RPMI7951 (cell line): ENCODE measurements around the gene DLX1. TPM values are rescaled to one million over a fixed set of nuclear protein-coding genes. Genes with fewer than 3 reads are reported as not detected.
A peak's percentile ranks its signal among the peaks of the same experiment; 100 is the strongest.
"Not testable (repeated sequence)": the region's sequence is repeated elsewhere in the genome, so short reads cannot be mapped to it uniquely, and the experiment has no call there.

Source experiments
- DNase-seq: peaks from one replicate; pipeline ENCODE4 v3.0.0-alpha.2; 2012; ENCODE audit warnings: low read depth
- total RNA-seq: library from RNA; depleted of rRNA; stranded (reverse); fragments of >200 nt; shearing (Covaris generic); gene quantifications from 2 replicates; pipeline ENCODE4 v1.2.3, GENCODE V29; 2014

The DLX1 gene
- total RNA-seq, 1 experiment from 2014 or later, result 8.8 TPM

DNA sequence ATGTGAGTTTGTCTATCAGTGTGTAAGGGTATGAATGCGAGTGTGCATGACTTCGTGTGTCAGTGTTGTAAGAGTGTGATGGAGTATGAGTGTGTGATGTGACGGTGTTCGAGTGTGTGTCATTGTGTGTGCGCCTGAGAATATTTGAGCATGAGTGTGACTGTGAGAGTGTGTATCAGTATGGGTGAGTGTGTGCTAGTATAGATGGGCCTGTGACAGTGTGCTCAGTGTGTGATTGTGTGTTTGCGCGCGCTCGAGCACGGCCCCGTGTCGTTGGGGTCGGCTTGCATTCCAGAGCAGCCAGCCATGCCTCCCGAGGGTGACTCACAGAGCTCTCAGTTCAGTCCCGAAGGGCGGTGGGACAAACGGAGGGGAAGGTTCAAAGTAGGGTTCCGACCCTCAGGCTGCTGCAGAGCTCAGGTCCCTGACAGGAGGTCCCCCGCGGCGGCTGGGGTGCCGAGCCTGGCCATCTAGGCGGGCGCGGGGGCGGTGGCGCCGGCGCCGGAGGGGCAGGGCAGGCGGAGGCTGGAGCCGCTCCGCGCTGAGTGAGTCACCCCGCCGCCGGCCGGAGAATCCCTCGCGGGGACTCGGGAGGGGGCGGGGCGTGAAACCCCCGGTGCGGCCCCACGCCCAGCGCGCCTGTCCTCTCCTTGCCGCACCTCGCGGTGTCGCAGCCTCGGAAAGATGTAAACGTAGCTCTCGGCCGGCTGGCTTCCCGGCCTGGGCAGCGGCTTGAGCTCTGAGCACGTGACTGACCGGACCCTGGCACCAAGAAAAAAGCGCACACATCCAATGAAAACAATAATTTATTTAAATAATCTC is 13.6 kb downstream of the DLX1 start:
- peak; percentile 93 for DNase-seq

GRCh38 chr2:172099472-172100079 is 14.3 kb downstream of the DLX1 start:
- DNase-seq, result no peak

DNA sequence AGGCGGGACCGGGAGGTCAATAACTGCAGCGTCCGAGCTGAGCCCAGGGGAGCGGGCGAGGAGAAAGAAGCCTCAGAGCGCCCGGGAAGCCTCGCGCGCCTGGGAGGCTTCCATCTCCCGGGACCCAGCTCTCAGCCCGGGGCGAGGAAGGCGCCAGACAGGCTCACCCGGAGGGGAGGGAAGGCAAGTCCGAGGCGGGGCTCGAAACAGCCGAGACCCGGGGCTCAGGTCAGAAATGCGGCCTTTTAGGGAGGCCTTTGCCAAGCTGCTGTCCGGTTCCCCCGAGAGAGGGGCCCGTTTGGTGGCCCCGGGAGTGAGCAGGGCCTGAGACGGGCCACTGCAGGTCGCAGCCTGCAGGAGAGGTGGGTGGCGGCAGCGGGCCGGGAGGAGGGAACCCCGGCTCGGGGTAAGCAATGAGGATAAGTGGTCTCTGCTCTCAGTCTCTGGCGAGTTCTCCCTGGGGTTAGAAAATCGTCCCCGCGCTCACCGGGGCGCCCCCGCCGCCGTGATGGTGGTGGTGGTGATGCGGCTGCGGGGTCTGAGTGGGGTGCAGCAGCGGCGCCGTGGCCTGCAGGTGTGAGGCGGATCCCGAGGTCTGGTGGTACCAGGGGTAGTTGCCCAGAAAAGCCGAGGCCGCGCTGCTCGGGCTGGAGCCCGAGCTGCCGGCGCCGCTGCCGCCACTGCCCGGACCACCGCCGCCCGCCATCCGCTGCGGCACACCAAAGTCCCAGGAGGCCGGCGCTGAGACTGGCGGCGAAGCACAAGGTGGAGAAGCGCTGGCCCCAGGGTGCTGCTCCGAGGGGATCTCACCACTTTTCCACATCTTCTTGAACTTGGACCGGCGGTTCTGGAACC is 15.0 kb downstream of the DLX1 start:
- no peak for DNase-seq

- no peak for DNase-seq
Measured at GRCh38 chr2:172100935-172101820, 15.9 kb downstream of the DLX1 start.

DNA sequence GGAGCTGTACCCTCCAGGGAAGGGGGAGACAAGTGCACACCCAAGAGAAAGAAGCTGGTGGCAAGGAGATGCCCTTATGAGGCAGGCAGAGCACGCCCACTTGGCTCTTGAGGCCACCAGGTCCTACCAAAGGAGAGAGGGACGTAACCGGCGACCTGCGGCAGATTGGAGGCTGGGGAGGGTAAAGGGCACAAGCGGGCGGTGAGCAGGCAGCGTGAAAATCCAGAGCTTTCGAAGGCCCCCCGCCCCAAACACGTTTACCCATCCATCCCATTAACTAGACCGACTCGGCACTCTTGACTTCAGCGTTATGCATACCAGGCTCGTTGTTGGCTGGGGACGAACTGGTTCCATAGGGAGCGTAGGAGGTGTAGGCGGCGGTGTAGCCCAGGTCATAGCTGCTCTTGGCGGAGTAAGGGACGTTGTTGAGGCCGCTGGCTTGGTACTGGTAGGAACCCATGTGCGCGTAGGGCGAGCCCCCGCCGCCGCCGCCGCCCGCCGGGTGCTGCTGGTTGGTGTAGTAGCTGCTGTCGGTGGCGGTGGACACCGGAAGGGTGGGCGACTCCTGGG is 16.6 kb downstream of the DLX1 start:
- DNase-seq, result peak; percentile 28

GRCh38 chr2:172102391-172103359 is 17.4 kb downstream of the DLX1 start, which contains the start of gene DLX2:
DLX2 (minus strand) TSS chr2:172102900; CDS start chr2:172102538, 362 bp downstream.
- DNase-seq, result peak; percentile 94

GRCh38 chr2:172103471-172104272 is 18.4 kb downstream of the DLX1 start:
- peak; percentile 85 for DNase-seq

DNA sequence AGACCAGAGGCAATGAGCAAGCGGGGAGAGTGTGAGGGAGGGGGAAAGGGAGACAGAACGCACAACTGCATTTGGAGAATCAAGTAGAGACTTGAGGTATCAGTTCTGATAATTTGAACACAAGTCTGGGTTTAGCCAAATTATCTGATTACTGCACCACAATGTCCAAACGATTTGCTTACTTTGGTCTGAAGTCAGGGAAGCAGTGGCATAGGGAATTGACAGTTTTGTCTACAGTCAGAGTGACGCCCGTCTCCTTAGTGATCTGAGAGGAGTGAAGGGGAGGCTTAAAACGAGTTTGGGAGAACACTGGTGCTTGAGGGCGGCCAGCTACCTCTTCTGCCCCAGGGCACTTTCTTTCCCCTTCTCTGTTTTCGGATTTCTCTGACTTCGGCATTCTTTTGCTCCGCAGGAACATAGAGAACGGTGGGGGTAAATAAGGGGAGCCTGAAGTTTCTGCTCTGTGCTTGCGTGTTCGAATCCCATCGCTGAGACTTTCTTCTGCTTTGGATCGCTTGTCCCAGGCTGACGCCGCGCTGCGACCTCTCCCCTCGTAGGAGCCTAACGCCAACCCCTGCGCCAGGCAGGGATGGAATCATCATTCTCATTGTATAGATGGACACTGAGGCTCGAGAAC is 20.3 kb downstream of the DLX1 start:
- DNase-seq, result no peak

GRCh38 chr2:172106108-172106961 is 21.0 kb downstream of the DLX1 start:
- DNase-seq, result peak; percentile 81

DNA sequence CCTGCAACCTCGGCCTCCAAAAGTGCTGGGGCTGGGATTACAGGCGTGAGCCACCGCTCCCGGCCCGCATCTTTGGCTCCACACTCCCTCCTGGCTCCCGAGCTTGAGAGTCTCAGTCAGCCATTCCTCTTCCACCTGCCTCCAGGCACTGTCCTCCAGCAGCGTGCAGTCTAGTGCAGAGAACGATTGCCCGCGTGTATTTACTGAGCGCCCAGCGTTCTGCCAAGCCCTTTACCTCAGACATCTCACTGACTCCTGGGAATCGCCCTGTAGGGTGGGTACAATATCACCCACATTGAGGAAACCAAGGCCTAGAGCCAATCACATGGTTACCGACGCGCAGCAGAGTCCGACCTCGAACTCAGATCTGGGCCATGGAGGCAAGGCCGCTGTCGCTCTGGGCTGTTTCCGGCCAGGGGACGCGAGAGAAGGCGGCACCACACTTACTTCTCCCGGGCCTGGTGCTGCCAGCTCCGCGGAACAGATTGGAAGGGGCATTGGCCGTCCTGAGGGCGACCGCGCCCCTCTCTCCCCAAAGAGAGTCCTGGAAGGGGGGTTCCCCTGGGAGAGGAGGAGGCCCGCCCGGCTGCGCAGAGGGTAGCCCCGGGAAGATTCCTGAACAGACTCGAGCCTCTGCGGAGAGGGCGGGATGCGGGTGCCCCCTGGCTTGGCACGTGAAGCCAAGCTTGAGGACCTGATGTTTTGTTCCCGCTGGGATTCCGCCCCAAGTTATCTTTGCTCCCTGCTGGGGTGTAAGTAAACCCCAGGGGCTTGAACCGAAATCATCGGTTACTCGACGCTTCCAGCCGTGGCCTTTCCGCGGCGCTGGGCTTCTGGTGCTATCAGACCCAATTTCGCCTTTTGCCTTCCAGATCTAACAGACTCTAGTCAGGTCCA is 22.6 kb downstream of the DLX1 start:
- no peak for DNase-seq

DNA sequence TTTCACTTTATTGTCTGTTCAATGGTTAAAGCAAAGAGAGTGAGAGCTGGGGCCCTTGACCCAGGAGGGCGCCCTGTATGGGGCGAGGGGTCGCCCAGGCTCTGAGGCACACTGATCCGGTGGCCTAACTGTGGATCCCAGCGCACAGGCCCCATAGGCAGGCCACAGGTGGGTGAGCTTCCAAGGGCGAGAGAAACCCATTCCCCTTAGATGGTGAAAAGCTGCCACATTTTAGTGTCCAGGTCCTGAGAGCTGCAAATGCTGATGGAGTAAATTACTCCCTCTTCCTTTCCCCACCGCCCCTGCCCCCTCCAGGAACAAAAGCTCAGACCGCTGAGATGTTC is 23.3 kb downstream of the DLX1 start:
- DNase-seq, result no peak

- DNase-seq, result no peak
Measured at GRCh38 chr2:172109256-172109987, 24.1 kb downstream of the DLX1 start.

- no peak for DNase-seq
Measured at GRCh38 chr2:172109988-172110811, 24.9 kb downstream of the DLX1 start.

GRCh38 chr2:172113617-172114016 is 28.3 kb downstream of the DLX1 start:
- DNase-seq, result peak; percentile 69

GRCh38 chr2:172114176-172114575 is 28.9 kb downstream of the DLX1 start:
- DNase-seq, result not testable (repeated sequence)
